Neural crest cell (in vitro differentiated cells): ENCODE measurements around the gene ACTN4. TPM values are rescaled to one million over a fixed set of nuclear protein-coding genes. Genes with fewer than 3 reads are reported as not detected.
A peak's percentile ranks its signal among the peaks of the same experiment; 100 is the strongest.
"Not testable (repeated sequence)": the region's sequence is repeated elsewhere in the genome, so short reads cannot be mapped to it uniquely, and the experiment has no call there.

Experiments
- DNase-seq: peaks from one replicate; pipeline ENCODE4 v3.0.0; 2021; ENCODE audit warnings: low read depth, mixed read lengths, low spot score
- H3K27ac Mint-ChIP-seq: one replicate; pipeline ENCODE4 v1.8.0; 2021; ENCODE audit warnings: mild to moderate bottlenecking, mixed read lengths; ENCODE audit not compliant: unreplicated experiment
- H3K27me3 Mint-ChIP-seq: 2 replicates; pipeline ENCODE4 v1.8.0; 2021; ENCODE audit warnings: low read depth, mild to moderate bottlenecking, mixed read lengths
- H3K36me3 Mint-ChIP-seq: 2 replicates; pipeline ENCODE4 v1.8.0; 2021; ENCODE audit warnings: low read depth, mild to moderate bottlenecking, mixed read lengths
- H3K4me1 Mint-ChIP-seq: 2 replicates; pipeline ENCODE4 v1.8.0; 2021; ENCODE audit warnings: mixed read lengths
- H3K4me3 Mint-ChIP-seq: one replicate; pipeline ENCODE4 v1.8.0; 2021; ENCODE audit warnings: mild to moderate bottlenecking, mixed read lengths
- H3K9me3 Mint-ChIP-seq: 2 replicates; pipeline ENCODE4 v1.8.0; 2021; ENCODE audit warnings: mixed read lengths
- CTCF ChIP-seq: fragments of 200-600 bp; sonication (generic); conservative IDR thresholded peaks from 2 replicates; pipeline ENCODE4 v1.5.0; 2021; ENCODE audit warnings: antibody characterized with exemption, mild to moderate bottlenecking
- total RNA-seq: library from RNA; stranded (reverse); gene quantifications from 2 replicates; pipeline ENCODE4 v1.2.1, GENCODE V29; 2021

ACTN4 gene
- total RNA-seq, 1 donor from 2014 or later = 324 TPM

- Mint-ChIP-seq H3K27ac (no peak overlapping the region), H3K4me1 (peaks cover 2% of the 10 kb centered on the region), H3K27me3 (no peaks in the 10 kb centered on the region), H3K9me3 (no peaks in the 10 kb centered on the region), H3K4me3 (no peak overlapping the region), H3K36me3 (peaks cover 8% of the 10 kb centered on the region)
- no peak for TF ChIP-seq CTCF
- no peak for DNase-seq
Observed at GRCh38 chr19:38624822-38625221, 22.6 kb upstream of the ACTN4 start.

DNA sequence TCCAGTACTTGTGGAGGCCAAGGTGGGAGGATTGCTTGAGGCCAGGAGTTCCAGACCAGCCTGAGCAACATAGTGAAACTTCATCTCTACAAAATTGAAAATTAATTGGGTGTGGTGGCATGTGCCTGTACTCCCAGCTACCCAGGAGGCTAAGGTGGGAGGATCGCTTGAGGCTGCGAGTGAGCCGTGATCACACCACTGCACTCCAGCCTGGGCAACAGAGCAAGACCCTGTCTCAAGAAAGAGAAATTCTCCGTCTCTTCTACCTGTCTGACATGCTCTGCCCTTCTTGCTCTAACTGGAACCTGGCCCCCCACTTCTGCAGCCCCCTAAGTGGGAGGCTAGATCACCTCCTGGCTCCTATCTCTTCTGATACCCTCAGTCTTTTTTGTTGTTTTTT lies 21.0 kb upstream of the ACTN4 start:
- DNase-seq = no peak
- Mint-ChIP-seq H3K27me3 (no peaks in the 10 kb centered on the region), H3K9me3 (no peaks in the 10 kb centered on the region), H3K36me3 (peaks cover 8% of the 10 kb centered on the region), H3K4me1 (no peaks in the 10 kb centered on the region), H3K27ac (no peak overlapping the region), H3K4me3 (peak overlapping the region; percentile 50)
- TF ChIP-seq CTCF = no peak

DNA sequence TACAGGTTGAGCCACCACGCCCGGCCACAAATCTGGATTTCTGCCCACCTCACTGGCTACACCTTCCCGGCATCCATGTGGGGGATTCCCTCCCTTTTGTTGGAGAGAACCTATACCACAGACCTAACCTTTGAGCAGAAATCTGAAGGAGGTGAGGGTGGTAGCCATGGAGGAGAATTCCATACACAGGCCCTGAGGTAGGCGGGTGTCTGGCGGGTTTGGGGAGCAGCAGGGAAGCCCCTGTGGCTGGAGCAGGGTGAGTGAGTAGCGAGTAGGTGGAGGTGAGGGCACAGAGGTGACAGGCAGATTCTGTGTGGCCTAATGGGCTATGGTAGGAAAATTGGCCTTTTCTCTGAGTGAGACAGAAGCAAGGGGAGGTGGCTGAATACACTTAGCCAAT lies 17.9 kb upstream of the ACTN4 start:
- H3K4me1 Mint-ChIP-seq = no peaks in the 10 kb centered on the region
- no peak for DNase-seq
- TF ChIP-seq CTCF = no peak
- H3K9me3 Mint-ChIP-seq = no peaks in the 10 kb centered on the region
- H3K36me3 Mint-ChIP-seq = peaks cover 10% of the 10 kb centered on the region
- no peak overlapping the region for H3K4me3 Mint-ChIP-seq
- no peaks in the 10 kb centered on the region for H3K27me3 Mint-ChIP-seq
- peak overlapping the region; percentile 83 for H3K27ac Mint-ChIP-seq

DNA sequence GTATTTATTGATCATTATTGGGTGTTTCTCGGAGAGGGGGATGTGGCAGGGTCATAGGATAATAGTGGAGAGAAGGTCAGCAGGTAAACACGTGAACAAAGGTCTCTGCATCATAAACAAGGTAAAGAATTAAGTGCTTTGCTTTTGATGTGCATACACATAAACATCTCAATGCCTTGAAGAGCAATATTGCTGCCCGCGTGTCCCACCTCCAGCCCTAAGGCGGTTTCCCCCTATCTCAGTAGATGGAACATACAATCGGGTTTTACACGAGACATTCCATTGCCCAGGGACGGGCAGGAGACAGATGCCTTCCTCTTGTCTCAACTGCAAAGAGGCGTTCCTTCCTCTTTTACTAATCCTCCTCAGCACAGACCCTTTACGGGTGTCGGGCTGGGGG lies 16.1 kb upstream of the ACTN4 start:
- not testable (repeated sequence) for H3K27ac Mint-ChIP-seq

GRCh38 chr19:38631811-38632475 lies 15.5 kb upstream of the ACTN4 start:
- H3K4me3 Mint-ChIP-seq, H3K27ac Mint-ChIP-seq, H3K36me3 Mint-ChIP-seq, H3K27me3 Mint-ChIP-seq, H3K9me3 Mint-ChIP-seq, DNase-seq, H3K4me1 Mint-ChIP-seq: not testable (repeated sequence)

More for the DNA sequence above, 16.1 kb upstream of the ACTN4 start:
- H3K4me3 Mint-ChIP-seq, H3K9me3 Mint-ChIP-seq, H3K27me3 Mint-ChIP-seq, DNase-seq, H3K4me1 Mint-ChIP-seq, H3K36me3 Mint-ChIP-seq: not testable (repeated sequence)

DNA sequence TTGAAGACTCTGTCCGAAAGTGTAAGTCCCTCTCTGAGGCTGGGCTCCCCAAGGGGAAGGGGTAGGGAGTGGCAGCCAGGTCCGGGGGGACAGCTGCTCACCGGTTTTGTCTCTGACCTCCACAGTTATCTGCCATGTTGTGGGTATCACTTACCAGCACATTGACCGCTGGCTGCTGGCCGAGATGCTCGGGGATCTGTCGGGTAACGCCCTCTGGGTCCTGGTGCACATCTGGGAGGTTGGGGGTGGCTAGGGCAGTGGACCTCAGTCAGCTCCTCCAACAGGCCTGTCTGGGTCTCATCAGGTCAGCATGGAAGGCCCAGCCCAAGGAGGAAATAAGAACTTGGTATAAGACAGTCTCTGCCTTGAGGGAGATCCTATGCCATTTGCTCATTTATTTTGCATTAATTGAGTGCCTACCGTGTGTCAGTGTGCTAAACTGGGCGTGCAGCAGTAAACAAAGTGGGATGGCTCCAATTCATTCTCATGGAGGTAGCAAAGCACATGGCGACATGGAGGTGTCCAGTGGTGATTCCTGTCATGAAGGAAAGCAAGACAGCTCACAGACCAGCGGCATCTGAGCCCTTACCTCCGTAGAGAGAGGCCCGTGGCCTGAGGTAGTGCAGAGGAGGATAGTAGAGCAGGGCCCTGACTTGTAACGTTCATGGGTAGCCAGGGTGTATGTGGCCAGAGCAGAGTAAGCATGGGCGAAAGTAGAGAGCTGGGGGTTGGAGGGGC lies 14.8 kb upstream of the ACTN4 start:
- H3K27me3 Mint-ChIP-seq = no peaks in the 10 kb centered on the region
- H3K36me3 Mint-ChIP-seq = peaks cover 8% of the 10 kb centered on the region
- H3K4me3 Mint-ChIP-seq = no peak overlapping the region
- no peak for TF ChIP-seq CTCF
- DNase-seq = no peak
- H3K4me1 Mint-ChIP-seq = peaks cover 7% of the 10 kb centered on the region
- no peaks in the 10 kb centered on the region for H3K9me3 Mint-ChIP-seq
- H3K27ac Mint-ChIP-seq = no peak overlapping the region
